ENCODE results near the gene MYO3B.

Gene MYO3B

GRCh38 chr2:170264522-170264860 is 86.5 kb downstream of the MYO3B start:
- Histone ChIP-seq H3K27ac (no peak overlapping the region), H3K4me3 (no peak overlapping the region)
- DNase-seq (ENCODE audit: low spot score): no peak
- no peak for TF ChIP-seq CTCF (IDR thresholded peaks at IDR 0.05)

GRCh38 chr2:170264865-170265264 is 86.9 kb downstream of the MYO3B start:
- Histone ChIP-seq H3K27ac (no peak overlapping the region), H3K4me3 (no peak overlapping the region)
- TF ChIP-seq CTCF (IDR thresholded peaks at IDR 0.05): no peak
- no peak for DNase-seq (ENCODE audit: low spot score)

DNA sequence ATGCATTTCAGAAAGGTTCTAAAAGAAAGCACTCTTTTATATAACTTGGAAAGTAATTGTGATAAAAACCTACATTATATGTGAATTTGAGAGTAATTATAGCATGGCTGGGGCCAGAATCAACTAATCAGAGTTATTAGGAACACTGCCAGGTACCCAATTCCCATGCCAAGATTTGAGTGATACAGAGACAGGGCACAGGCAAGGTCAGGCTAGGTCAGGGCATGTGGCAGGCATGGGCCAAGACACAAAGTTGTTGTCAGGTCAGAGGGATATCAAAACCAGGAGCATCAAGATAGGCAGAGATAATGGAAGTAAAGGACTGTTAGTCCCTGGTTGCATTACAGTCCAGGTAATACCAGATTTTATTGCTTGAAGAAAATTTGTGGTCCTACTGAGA is 87.4 kb downstream of the MYO3B start:
- H3K27ac ChIP-seq: no peak overlapping the region
- DNase-seq (ENCODE audit: low spot score): no peak
- H3K4me3 ChIP-seq: no peak overlapping the region
- TF ChIP-seq CTCF (IDR thresholded peaks at IDR 0.05): no peak

DNA sequence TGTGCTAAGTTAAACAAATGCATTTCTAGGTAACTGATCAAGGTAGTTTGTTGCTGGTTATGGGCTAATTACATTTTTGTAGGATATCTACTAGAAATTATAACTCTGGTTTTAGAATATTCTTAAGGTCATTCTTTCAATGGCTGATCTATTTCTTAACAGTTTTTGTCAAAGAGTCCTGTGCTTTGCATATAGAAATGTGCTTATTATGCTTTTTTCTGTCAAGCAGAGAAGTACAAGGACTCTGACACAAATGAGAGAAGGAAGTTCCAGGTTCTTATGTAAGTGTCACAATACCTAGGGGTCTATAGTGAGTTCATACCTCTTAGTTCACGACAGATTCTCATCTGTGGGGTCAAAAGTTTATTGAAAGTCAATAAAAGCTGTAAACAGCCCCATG is 88.4 kb downstream of the MYO3B start:
- Histone ChIP-seq H3K4me3 (no peak overlapping the region), H3K27ac (no peak overlapping the region)
- no peak for DNase-seq (ENCODE audit: low spot score)
- no peak for TF ChIP-seq CTCF (IDR thresholded peaks at IDR 0.05)

GRCh38 chr2:170267071-170267470 is 89.1 kb downstream of the MYO3B start:
- no peak for DNase-seq (ENCODE audit: low spot score)
- no peak overlapping the region for H3K4me3 ChIP-seq
- TF ChIP-seq CTCF (IDR thresholded peaks at IDR 0.05): no peak
- no peak overlapping the region for H3K27ac ChIP-seq

DNA sequence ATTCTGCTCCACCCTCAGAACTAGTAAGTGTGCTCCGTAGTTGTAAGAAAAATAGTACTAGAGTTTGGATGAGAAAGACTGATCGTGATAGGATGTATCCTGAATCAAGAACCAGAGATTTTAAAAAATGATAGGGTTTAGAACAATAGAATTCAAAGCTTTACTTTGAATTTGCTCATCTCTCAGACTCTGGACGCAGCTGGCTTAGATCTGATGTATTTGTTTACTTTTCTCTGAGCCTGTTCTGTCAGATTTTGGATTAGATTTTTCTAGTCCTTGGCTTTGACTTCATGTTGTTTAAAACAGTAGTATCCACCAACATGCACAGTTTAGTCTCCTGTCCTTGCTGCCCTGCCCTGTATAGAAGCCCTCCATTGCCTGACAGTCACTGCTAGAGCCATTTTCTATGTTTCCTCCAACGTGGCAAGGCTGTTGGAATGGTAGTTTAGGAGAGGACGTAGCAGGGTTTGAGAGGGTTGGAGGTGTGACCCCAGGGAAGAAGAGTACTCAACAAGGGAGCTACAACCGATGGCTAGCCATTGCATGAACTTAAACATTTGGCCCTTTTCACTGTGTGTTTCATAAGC is 92.4 kb downstream of the MYO3B start:
- Histone ChIP-seq H3K4me3 (no peak overlapping the region), H3K27ac (no peak overlapping the region)
- TF ChIP-seq CTCF (IDR thresholded peaks at IDR 0.05): no peak
- DNase-seq (ENCODE audit: low spot score): no peak

DNA sequence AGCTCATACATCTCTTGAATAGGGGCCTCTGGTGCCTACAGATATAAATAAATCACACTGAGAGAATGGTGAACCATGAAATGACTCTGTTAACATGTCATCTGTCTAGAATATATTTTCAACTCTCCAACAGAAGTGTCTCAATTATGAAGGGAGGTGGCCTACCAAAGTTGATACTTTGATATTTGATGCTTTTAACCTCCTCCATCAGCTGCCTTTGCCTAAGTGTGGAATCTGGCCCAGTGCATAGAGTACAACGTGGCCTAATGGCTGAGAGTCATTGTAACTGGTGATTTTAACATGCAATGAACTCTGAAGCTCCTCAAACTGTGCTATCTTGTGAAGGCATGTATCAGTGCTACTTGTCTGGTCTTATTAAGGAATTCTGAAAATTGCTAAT is 93.4 kb downstream of the MYO3B start:
- no peak overlapping the region for H3K4me3 ChIP-seq
- H3K27ac ChIP-seq: no peak overlapping the region
- DNase-seq (ENCODE audit: low spot score): no peak
- no peak for TF ChIP-seq CTCF (IDR thresholded peaks at IDR 0.05)

Measured in coronary artery (tissue), 2 donors.